HG02938 (cell line): ENCODE measurements around the gene GPR32.
"Not testable (repeated sequence)": the region's sequence is repeated elsewhere in the genome, so short reads cannot be mapped to it uniquely, and the experiment has no call there.

Experiments used
- ATAC-seq: cut with Tn5 transposase; IDR thresholded peaks from one replicate; pipeline ENCODE4 v1.9.1; 2021; ENCODE audit warnings: mild to moderate bottlenecking, moderate library complexity; ENCODE audit not compliant: unreplicated experiment

GPR32 gene, protein sequence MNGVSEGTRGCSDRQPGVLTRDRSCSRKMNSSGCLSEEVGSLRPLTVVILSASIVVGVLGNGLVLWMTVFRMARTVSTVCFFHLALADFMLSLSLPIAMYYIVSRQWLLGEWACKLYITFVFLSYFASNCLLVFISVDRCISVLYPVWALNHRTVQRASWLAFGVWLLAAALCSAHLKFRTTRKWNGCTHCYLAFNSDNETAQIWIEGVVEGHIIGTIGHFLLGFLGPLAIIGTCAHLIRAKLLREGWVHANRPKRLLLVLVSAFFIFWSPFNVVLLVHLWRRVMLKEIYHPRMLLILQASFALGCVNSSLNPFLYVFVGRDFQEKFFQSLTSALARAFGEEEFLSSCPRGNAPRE

DNA sequence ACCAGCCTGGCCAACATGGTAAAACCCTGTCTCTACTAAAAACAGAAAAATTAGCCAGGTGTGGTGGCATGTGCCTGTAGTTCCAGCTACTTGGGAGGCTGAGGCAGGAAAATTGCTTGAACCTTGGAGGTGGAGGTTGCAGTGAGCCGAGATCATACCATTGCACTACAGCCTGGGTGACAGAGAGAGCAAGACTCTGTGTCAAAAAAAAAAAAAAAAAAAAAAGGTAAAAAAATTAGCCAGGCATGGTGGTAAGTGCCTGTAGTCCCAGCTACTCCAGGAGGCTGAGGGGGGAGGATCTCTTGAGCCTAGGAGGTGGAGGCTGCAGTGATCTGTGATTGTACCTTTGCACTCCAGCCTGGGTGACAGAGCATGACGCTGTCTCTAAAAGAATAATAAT is at the start of gene GPR32:
GPR32 (plus strand) TSS at position 301 of the 400 bp plus-strand sequence. CDS start 137 bp downstream, outside the sequence.
- not testable (repeated sequence) for ATAC-seq

DNA sequence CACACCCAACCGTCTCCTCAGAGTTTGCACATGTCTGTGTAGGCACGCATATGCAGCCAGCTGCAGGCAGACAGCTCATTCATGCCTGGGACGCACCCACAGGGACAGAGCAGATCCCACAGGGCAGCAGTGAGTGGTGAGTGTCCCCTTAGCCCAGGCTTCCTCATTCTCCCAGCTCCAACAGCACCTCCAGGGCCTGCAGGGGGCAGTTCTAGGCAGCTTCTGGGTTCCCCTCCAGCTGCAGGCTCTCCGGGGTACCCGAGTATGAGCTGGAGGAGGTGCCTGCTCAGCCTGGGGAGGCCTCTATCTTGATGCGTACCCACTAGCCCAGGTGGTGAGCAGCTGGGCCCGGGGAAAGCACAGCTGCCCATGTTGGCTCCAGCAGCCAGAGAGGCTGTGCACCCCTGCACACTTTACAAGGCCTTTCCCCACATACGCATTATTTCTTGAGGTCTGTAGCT is 49.3 kb upstream of the GPR32 start:
- no peak for ATAC-seq

DNA sequence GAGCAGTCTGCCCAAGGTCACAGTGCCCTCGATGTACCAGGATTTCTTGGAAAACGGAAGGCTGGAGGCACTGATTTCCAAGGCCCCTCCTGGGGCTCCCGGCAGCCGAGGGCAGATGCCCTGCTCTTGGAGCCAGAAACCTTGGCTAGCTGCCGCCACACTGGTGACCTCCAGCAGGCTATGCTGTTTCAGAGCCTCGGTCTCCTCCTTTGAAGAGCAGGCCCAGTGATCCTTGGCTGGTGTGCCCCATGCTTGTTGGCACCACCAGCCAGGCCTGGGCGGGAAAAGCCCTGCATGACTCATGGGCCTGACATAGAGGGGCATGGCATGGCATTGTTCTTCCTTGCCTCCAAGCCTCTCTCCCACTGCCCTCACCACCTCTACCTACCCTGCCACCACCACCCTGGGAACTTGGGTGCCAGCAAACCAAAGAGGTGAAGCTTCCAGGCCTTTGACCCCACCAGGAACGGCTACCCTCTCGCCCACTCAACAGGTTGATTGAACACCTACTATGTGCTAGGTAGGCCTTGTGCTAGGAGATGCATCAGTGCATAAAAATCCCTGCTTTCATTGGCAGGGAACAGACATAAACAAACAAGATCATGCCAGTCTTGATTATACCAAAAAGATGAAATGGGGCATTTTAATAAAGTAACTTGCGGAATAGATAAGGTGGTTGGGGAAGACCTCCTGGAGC is 48.7 kb upstream of the GPR32 start:
- no peak for ATAC-seq

DNA sequence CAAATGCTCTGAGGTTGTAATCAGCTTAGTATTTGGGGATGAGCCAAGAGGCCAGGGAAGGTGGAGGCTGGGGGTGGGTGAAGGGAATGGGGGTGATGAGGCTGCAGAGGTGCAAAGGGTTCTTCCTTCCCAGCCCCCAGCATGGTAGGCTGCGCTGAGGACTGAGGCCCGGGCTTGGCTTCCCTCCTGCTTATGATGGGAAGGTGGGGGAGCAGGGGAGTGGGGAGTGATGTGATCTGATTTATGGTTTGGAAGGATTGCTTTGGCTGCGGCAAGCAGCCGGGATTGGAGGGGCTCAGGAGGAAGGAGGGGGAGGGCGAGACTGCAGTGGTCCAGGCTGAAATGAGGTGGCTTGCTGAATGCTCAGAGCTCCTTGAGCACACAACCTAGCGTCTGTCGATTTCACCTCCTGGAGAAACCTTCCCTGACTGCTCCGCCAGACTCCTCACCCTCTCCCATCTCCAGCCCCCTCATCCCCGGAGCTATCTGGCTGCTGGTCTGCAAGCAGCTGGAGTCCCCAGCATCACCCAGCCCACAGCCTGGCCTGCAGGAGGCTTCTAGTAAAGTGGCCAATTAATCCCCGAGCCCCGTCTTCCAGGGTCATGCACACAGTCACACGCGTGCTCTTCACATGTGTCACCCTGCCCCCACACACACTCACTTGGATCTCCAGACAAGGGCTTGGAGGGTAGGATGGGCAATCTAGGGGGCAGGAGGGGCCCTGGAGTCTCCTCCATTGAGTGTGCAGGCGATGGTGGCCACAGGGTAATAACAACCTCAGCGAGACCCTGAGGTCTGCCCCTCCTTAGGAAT is 47.9 kb upstream of the GPR32 start:
- no peak for ATAC-seq

DNA sequence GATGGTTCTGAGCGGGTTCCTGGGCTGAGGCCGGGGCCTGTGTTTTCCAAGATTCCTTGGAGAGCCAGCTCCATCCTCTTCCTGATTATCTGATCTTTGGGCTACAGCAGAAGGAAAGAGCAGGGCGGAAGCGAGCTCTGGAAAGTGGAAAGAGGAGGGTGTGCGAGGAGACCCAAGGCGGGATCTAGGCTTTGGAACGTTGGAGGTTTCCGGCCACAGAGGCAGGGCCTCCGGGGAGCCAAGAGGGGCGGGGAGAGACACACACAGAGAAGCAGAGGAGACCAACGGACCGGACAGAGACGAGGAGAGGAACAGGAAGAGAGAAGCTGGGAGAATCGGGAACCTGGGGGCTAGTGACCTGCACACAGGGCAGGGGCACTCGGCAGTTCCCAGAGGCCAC is 47.2 kb upstream of the GPR32 start, which contains the start of gene CLEC11A:
CLEC11A (plus strand) TSS at position 296 of the 400 bp plus-strand sequence. CDS start 162 bp downstream, outside the sequence.
- no peak for ATAC-seq

DNA sequence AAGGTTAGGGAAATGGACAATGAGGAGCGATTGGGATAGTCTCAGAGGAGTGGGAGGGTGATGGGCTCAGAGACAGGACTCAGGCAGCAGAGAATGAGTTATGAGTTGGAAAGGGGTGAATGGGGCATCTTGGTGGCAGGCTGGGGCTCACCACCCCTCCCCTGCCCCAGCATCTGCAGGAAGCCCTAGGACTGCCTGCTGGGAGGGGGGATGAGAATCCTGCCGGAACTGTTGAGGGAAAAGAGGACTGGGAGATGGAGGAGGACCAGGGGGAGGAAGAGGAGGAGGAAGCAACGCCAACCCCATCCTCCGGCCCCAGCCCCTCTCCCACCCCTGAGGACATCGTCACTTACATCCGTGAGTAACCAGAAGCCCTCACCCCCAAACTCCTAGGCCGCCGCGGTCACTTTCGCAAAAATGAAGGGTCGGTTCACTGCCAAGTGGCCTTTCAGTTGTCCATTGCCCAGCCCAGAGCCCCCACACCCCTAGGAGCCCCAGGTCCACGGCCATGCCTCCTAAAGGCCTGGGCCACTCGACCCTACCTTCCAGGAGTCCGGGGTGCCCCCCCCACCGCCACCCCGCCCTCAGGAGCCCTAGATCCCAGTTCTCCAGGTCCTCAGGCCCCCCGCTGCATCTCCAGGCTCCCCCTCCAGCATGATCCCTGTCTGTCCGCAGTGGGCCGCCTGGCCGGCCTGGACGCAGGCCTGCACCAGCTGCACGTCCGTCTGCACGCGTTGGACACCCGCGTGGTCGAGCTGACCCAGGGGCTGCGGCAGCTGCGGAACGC is 46.3 kb upstream of the GPR32 start:
- no peak for ATAC-seq

DNA sequence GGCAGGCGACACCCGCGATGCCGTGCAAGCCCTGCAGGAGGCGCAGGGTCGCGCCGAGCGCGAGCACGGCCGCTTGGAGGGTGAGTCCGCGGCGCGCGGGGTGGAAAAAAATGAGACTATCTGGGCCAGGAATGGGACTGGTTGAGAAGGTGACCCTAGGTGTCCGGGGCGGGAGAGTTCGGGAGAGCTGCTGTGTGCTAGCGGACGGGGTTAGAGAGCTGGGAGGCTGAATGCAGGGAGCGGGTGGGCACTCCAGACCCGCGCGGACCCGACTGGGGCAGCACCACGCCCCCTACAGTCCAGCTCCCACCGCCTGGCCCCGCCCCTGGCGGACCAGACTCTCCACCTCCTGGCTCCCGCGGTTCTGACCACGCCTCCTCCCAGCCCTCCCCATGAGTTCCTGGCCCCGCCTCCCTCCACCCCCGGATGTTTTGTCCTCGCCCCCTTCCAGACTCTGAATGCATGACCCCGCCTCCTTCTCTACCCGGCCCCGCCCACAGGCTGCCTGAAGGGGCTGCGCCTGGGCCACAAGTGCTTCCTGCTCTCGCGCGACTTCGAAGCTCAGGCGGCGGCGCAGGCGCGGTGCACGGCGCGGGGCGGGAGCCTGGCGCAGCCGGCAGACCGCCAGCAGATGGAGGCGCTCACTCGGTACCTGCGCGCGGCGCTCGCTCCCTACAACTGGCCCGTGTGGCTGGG is 45.6 kb upstream of the GPR32 start:
- ATAC-seq: peak; percentile 68

DNA sequence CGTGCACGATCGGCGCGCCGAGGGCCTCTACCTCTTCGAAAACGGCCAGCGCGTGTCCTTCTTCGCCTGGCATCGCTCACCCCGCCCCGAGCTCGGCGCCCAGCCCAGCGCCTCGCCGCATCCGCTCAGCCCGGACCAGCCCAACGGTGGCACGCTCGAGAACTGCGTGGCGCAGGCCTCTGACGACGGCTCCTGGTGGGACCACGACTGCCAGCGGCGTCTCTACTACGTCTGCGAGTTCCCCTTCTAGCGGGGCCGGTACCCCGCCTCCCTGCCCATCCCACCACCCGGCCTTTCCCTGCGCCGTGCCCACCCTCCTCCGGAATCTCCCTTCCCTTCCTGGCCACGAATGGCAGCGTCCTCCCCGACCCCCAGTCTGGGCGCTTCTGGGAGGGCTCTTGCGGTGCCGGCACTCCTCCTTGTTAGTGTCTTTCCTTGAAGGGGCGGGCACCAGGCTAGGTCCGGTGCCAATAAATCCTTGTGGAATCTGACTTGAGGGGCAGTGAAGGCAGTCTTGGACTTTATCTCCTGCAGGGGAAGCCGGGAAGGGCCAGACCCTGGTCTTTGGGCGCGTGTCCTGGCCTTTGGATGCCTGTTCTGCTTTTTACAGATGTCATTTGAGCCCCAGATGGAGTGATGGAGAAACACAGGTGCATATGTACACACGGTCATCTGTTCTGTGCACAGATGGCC is 44.9 kb upstream of the GPR32 start:
- ATAC-seq: no peak

DNA sequence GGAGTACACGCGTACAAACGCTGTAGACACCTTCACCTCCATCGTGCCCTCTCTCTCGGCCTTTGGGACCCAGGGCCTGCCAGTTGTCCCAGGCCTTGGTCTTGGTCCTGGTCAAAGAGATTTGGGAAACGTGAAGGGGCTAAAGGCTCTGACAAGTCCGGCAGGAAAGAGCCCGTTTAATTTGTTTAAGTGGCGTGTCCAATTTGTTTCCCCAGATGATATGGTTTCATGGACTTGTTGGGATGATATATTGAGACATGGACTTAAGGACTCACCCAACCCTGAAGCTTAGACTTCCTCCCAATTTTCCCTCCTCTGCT is 44.4 kb upstream of the GPR32 start:
- ATAC-seq: no peak

DNA sequence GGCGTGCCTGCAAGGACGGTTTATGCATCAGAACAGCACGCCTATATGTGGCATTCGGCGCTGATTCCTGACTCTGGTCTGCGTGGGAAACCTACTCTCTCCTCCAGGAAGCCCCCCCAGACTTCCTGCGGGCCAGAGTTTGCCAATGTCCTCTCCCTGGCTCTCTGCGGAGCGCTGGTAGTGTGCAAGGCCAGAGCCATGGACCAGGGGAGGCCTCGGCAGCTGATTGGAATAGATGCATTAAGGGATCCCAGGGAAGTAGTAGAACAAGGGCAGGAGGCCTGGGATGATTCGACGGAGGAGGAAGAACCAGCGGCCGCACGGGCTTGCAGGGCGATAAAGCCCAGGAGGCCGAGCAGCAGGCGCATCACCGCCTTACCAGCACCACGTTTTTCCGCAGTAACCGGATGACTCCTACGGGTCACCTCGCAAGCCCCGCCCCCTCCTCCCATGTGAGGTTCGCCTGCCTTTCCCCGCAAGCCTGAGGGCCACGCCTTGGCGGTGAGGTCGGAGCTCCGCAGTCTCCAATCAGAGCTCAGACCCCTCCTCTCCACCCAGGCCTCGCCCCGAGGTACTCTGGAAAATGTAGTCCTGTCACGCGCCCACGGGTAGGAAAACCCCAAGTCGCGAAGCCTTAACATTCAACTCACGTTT is 42.1 kb upstream of the GPR32 start:
- no peak for ATAC-seq

DNA sequence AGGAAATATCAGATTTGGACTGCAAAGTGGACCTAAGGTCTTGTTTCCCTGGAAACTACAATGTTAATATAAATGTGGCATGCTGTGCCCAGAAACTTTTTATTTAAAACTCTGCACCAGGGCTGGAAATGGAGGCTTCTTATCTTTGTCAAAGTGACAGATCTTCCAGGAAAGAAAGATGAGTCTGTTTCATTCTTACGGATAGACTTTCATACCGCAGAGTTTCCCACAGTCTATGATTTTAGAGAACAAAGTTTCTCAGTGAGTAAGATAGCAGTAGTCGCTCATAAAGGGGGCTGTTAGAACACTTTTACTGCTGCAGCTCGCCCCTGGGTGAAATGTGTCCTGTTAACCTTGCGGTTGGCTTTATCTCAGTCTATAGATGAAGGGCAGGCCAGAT is 40.4 kb upstream of the GPR32 start:
- ATAC-seq: no peak

DNA sequence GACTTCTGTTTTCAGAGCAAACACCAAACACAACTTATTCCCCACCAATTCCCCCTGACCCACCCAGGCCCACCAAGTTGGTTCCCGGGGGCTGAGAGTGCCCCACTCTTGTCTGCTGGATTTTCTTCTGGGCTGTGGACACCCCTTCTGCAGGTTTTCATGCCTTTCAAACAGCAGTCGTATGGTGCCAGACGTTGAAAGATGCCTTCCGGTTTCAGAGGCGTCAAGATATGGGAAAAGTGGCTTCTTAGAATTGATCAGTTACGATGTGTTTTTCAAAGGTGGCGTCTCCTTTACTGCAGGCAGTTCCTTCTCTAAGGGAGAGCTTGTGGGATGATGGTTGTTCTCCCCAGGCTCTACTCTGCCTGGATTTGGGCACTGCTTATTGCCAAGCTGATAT is 34.4 kb upstream of the GPR32 start:
- no peak for ATAC-seq

DNA sequence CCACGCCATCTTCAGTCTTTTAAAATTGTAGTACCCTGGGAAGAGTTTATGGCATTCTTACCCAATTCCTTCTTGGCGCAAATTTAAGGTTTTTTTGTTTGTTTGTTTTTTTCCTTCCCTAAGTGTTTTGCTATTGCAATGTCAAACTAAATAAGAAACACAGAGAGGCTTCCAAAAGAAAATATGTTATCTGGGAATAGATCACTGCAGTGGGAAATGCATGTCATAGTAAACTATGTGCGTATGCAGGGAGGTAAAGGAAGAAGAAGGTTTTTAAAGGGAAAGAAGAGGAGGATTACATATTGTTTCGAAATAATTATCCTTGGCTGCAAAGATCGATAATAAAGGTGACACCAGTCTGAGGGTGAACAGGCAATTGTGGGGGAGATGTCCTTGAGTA is 33.9 kb upstream of the GPR32 start:
- no peak for ATAC-seq

DNA sequence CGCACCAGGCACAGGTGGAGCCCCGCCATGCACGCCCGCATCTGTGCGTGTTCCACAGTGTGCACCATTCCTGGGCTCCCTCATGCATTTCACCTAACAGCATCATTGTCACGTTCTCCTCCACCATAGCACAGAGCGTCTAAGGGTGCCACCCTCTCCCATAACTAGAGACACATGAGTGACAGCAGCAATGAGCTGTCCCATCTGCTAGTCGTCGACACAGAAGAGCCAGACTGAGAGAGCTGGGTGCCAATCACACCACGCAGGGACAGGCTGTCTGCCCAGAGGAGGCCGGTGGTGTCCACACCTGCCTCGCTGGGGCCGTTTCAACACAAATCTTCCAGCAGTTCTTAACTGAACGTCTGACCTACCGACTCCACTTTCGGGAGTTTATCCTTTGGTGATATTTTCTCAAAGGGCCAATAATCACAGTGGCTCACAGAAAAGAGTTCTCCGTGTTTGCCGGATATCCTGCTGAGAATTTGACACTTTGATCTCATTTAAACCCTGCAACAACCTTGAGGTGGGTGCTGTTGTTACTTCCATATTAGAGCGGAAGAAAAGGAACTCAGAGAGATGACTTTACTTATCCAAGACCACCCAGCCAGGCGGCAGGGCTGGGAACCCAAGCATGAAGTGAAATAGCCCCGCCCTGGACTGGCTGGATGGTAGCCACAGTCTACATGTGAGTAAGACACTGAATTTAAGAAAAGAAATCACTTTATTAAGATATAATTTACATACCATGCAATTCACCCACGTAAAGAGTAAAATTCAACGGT is 30.9 kb upstream of the GPR32 start:
- ATAC-seq: no peak

DNA sequence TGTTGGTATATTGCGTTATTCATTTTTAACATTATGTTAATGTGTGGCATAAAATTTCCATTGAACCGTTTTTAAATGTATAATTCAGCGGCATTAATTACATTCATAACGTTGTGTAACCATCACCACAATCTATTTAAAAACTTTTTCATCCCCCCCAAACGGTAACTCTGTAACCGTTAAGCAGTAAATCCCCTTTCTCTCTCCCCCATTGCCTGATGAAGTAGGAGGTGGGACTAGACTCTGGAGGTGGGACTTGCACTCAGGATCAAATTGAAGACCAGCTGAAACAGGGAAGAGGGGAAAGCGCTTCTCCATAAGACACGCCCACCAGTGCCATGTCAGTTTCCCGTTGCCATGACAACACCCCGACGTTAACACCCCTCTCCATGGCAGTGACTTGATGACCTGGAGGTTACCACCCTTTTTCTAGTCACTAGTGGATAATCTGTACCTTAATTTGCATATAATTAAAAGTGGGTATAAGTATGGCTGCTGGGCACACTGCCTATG is 30.3 kb upstream of the GPR32 start:
- ATAC-seq: no peak

DNA sequence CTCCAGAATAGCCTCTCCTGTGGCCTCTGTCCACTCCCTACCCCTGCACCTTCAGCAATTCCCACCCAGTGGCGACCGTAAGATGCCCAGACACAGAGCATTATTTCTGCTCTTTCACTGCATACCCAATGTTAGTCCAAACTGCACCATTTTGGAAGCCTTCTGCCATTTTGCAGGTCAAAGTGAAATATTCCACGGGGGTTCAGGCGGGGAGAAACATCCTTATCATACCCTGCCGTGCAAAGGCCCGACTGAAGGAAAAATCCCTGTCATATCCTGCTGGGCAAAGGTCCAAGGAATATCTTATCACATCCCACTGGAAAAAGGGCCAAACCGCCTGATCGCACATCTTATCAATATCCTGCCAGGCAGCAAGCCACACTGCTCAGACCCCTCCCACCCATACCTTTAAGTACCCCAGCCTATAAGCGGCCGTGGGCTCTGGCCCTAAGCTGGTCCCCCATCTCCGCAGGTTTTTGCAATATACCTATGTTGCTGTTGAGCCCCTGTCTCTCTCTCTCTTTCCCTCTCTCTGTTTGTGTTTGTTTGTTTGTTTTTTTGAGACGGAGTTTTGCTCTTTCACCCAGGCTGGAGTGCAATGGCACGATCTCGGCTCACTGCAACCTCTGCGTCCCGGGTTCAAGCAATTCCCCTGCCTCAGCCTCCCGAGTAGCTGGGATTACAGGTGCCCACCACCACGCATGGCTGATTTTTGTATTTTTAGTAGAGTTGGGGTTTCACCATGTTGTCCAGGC is 28.9 kb upstream of the GPR32 start:
- ATAC-seq: no peak

DNA sequence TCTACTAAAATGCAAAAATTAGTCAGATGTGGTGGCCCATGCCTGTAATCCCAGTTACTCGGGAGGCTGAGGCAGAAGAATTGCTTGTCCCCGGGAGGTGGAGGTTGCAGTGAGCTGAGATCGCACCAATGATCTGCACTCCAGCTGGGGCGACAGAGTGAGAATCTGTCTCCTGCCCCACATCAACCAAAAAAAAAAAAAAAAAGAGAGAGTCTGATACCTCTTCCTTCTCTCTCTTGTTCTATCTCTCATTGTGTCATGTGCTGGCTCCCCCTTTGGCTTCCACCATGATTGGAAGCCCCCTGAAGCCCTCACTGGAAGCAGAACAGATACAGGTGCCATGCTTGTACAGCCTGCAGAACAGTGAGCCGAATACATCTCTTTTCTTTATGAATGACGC is 26.7 kb upstream of the GPR32 start:
- no peak for ATAC-seq
